ENCODE measurements around the gene HDGFL1. TPM values are rescaled to one million over a fixed set of nuclear protein-coding genes. Genes with fewer than 3 reads are reported as not detected.
A peak's percentile ranks its signal among the peaks of the same experiment; 100 is the strongest.

The HDGFL1 gene
- total and polyA plus RNA-seq, 2 of the 8 experiments (the other 6 are each of a cell fraction or from before 2014, with no cell fraction given) = not detected

DNA sequence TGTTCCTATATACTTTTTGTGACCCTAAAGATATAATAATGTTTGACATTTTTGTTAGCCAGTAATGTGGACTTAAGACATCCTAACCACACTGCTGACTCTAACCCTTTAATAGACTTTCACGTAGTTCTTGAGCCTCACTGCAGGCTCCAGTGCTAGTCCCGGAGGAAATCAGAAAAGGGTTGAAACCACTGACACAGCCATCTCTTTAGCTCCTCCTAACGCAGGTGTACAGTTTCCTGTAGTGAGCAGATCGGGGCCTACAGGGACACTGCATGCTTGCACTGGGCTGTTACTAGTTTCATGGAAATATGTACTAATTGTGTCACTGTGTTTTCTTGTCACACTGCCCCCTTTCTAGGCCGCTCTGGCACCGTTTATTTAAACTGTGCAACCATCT is 512 bp upstream of the HDGFL1 start:
- no peak overlapping the region for H4K91ac ChIP-seq (replicated peaks; ENCODE audit: insufficient read length, low read length)
- H3K4ac ChIP-seq (replicated peaks; ENCODE audit: insufficient read length, low read depth, low read length) = peak overlapping the region; percentile 76
- H2AK5ac ChIP-seq (ENCODE audit: low read depth, low read length) = no peak overlapping the region
- no peak for DNase-seq (ENCODE audit: low read depth in 1 of 2, low spot score in 2 of 2)
- H3K23me2 ChIP-seq (ENCODE audit: low read depth, low read length) = no peaks in the 10 kb centered on the region
- H4K20me1 ChIP-seq (replicated peaks in 1 of 2; ENCODE audit: control insufficient read depth in 1 of 2, insufficient read depth in 2 of 2, low read length in 2 of 2) = no peaks in the 10 kb centered on the region
- H3K9ac ChIP-seq (replicated peaks in 1 of 4; ENCODE audit: extremely low read depth in 1 of 4, low read depth in 3 of 4, low read length in 3 of 4) = no peak overlapping the region
- H3K4me1 ChIP-seq (replicated peaks in 1 of 4; ENCODE audit: control insufficient read depth in 3 of 4, insufficient read depth in 4 of 4, low read length in 3 of 4) = peaks cover 0 to 4% (median 0%) of the 10 kb centered on the region in 4 experiments; a peak in 1 of 7 replicates
- H3K36me3 ChIP-seq (ENCODE audit: control insufficient read depth in 2 of 4, insufficient read depth in 4 of 4, low read length in 3 of 4) = no peaks in the 10 kb centered on the region
- H3K27ac ChIP-seq (ENCODE audit: low read depth, low read length) = no peak overlapping the region
- H3K18ac ChIP-seq (ENCODE audit: extremely low read depth, low read length) = no peak overlapping the region
- H4K8ac ChIP-seq (ENCODE audit: extremely low read depth, insufficient read depth, low read length) = peak overlapping the region; percentile 51; the same call in 1 of the 2 replicates
- no peaks in the 10 kb centered on the region; a peak in 1 of 7 replicates for H3K27me3 ChIP-seq (replicated peaks in 1 of 4; ENCODE audit: control insufficient read depth in 3 of 4, extremely low read depth in 1 of 4, insufficient read depth in 3 of 4, low read length in 3 of 4)
- no peak overlapping the region for H3K4me2 ChIP-seq (ENCODE audit: insufficient read depth in 1 of 2, low read depth in 2 of 2, low read length in 2 of 2)
- H3K79me1 ChIP-seq (ENCODE audit: low read depth, low read length) = no peaks in the 10 kb centered on the region
- peaks cover 0 to 11% of the 10 kb centered on the region in 2 experiments; a peak in 2 of 4 replicates for H3K9me3 ChIP-seq (ENCODE audit: insufficient read depth in 2 of 2, low read depth in 1 of 2, low read length in 1 of 2)
- ChIA-PET CTCF (ENCODE audit: partially characterized antibody) (interaction anchor here (0.6 to 1.0 kb wide), 3 partner anchors 17 to 31 kb away, joined by 3 read pairs; no protein-coding TSS in a partner anchor), POLR2A (ENCODE audit: partially characterized antibody) (no interaction called here)
- H3K79me2 ChIP-seq (ENCODE audit: control insufficient read depth in 1 of 2, insufficient read depth in 2 of 2, low read length in 2 of 2) = no peaks in the 10 kb centered on the region
- H2BK12ac ChIP-seq (ENCODE audit: low read depth, low read length) = no peak overlapping the region
- H3K23ac ChIP-seq (ENCODE audit: insufficient read length) = no peak overlapping the region
- H3K14ac ChIP-seq (ENCODE audit: insufficient read length) = no peak overlapping the region
- no peak overlapping the region for H2BK120ac ChIP-seq (replicated peaks; ENCODE audit: low read depth, low read length)
- no peak overlapping the region for H2BK15ac ChIP-seq (ENCODE audit: low read length)
- H2AFZ ChIP-seq (ENCODE audit: low read length) = no peak overlapping the region
- H4K5ac ChIP-seq (ENCODE audit: insufficient read length, low read depth, low read length) = no peak overlapping the region
- no peak overlapping the region for H3K56ac ChIP-seq (replicated peaks; ENCODE audit: insufficient read length, low read depth, low read length)
- no peak overlapping the region for H2BK20ac ChIP-seq (ENCODE audit: low read length)
- H2BK5ac ChIP-seq (ENCODE audit: low read depth, low read length) = no peak overlapping the region
- WGBS, 2 experiments (ENCODE audit: extremely low coverage in 1 of 2, insufficient coverage in 1 of 2, insufficient read length in 1 of 2, insufficient replicate concordance in 2 of 2, low coverage in 1 of 2, low lambda C conversion rate in 2 of 2, missing lambda C conversion rate in 1 of 2) = 96% methylated on average over 6 of the region's 6 CpGs; no CpG with 5 or more reads in 1 of the 2 experiments
- no peak overlapping the region for H3K4me3 ChIP-seq (ENCODE audit: extremely low read depth in 1 of 4, insufficient read depth in 2 of 4, low read depth in 3 of 4, low read length in 4 of 4)
- no peak for FAIRE-seq
- TF ChIP-seq TAF1 (IDR thresholded peaks at IDR 0.05; ENCODE audit: low read depth, low read length) = no peak

All from H1 (cell line).